NCI-H2227 (cell line): ENCODE results near the gene MRM3.
A peak's percentile ranks its signal among the peaks of the same experiment; 100 is the strongest.
"Not testable (repeated sequence)": the region's sequence is repeated elsewhere in the genome, so short reads cannot be mapped to it uniquely, and the experiment has no call there.

Experiments
- DNase-seq: peaks from one replicate; lab custom pipeline; 2025; ENCODE audit not compliant: unreplicated experiment; lab: John Stamatoyannopoulos, UW

The MRM3 gene

GRCh38 chr17:781805-782731 lies at the start of gene MRM3, which contains the start of gene GLOD4:
Gene MRM3, plus strand, starts transcription at chr17:782353. Its CDS starts 26 bp downstream, at chr17:782379.
Gene GLOD4, minus strand, starts transcription at chr17:782280. Its CDS starts 25 bp downstream, at chr17:782255.
- DNase-seq: peak; percentile 90

GRCh38 chr17:732902-733720 lies 49.0 kb upstream of the MRM3 start:
- peak; percentile 42 for DNase-seq

- no peak for DNase-seq
Measured at GRCh38 chr17:733743-734142, 48.4 kb upstream of the MRM3 start.

GRCh38 chr17:737561-738113 lies 44.5 kb upstream of the MRM3 start:
- no peak for DNase-seq

GRCh38 chr17:740240-741017 lies 41.7 kb upstream of the MRM3 start:
- DNase-seq: no peak

GRCh38 chr17:742147-742793 lies 39.9 kb upstream of the MRM3 start:
- no peak for DNase-seq

GRCh38 chr17:743139-743538 lies 39.0 kb upstream of the MRM3 start:
- DNase-seq: no peak

- DNase-seq: no peak
Measured at GRCh38 chr17:744937-745336, 37.2 kb upstream of the MRM3 start.

- no peak for DNase-seq
Measured at GRCh38 chr17:745406-745805, 36.7 kb upstream of the MRM3 start.

GRCh38 chr17:746181-746580 lies 36.0 kb upstream of the MRM3 start:
- DNase-seq: no peak

GRCh38 chr17:746783-747629 lies 35.1 kb upstream of the MRM3 start:
- no peak for DNase-seq

- DNase-seq: not testable (repeated sequence)
Measured at GRCh38 chr17:748604-749003, 33.5 kb upstream of the MRM3 start.

- not testable (repeated sequence) for DNase-seq
Measured at GRCh38 chr17:749359-749758, 32.8 kb upstream of the MRM3 start.

- DNase-seq: no peak
Measured at GRCh38 chr17:750431-751037, 31.6 kb upstream of the MRM3 start.

GRCh38 chr17:751269-752001 lies 30.7 kb upstream of the MRM3 start:
- DNase-seq: peak; percentile 38

GRCh38 chr17:752002-752619 lies 30.0 kb upstream of the MRM3 start, which contains the start of gene GEMIN4:
Gene GEMIN4, minus strand, starts transcription at chr17:752264. Its CDS starts 122 bp downstream, at chr17:752142.
- DNase-seq: peak; percentile 93

GRCh38 chr17:752620-753219 lies 29.4 kb upstream of the MRM3 start:
- DNase-seq: peak; percentile 62
